Thyroid gland (tissue), 4 donors: ENCODE data around the gene CLDN5. TPM values are rescaled to one million over a fixed set of nuclear protein-coding genes. Genes with fewer than 3 reads are reported as not detected.
A peak's percentile ranks its signal among the peaks of the same experiment; 100 is the strongest.

Experiments used
- DNase-seq, 2 donors: peaks; one replicate each; pipeline ENCODE4 v3.0.0-alpha.2; 2019
- H3K27ac ChIP-seq, 3 donors: fragments of 200-600 bp; sonication (generic); 1 replicate in 2 of 3; 2 replicates in 1 of 3; pipeline ENCODE4 v1.5.1; 2016 to 2019; ENCODE audit warnings: mild to moderate bottlenecking in 1 of 3, moderate library complexity in 1 of 3
- H3K27me3 ChIP-seq: fragments of 200-600 bp; sonication (generic); one replicate; pipeline ENCODE4 v1.5.1; 2019
- H3K36me3 ChIP-seq, 2 donors: fragments of 200-600 bp; sonication (generic); one replicate each; pipeline ENCODE4 v1.5.1; 2016 to 2019
- H3K4me1 ChIP-seq, 2 donors: fragments of 200-600 bp; sonication (generic); one replicate each; pipeline ENCODE4 v1.5.1; 2017 to 2019
- H3K4me3 ChIP-seq, 3 donors: fragments of 200-600 bp; sonication (generic); replicated peaks in 1 of 3; 1 replicate in 2 of 3; 2 replicates in 1 of 3; pipeline ENCODE4 v1.5.1; 2016; ENCODE audit warnings: mild to moderate bottlenecking in 1 of 3
- H3K9me3 ChIP-seq: fragments of 200-600 bp; sonication (generic); one replicate; pipeline ENCODE4 v1.5.1; 2017
- POLR2A ChIP-seq, 2 donors: fragments of 450-650 bp; IDR thresholded peaks; one replicate each; pipeline ENCODE4 v1.6.1; 2017; ENCODE audit warnings: antibody characterized with exemption in 2 of 2, mild to moderate bottlenecking in 2 of 2, moderate library complexity in 1 of 2
- WGBS, 2 donors: methylation state at CpG; one replicate each; pipeline ENCODE4 v1.1.5; 2017; 5-methylcytosine and 5-hydroxymethylcytosine counted together
- intact Hi-C: fragments of 100-400 bp; cut with DNase I; formaldehyde crosslinking; loops from one replicate; pipeline ENCODE4 v1.15.1; 2023
- total RNA-seq, 4 donors: library from RNA; depleted of rRNA; stranded (reverse); fragments of >200 nt; gene quantifications; one replicate each; pipeline ENCODE4 v1.2.3, GENCODE V29; 2016
- TF ChIP-seq, protein P1 (sequence below), 6 experiments: fragments of 200-600 bp in 3 of 6; fragments of 450-650 bp in 3 of 6; sonication (generic) in 3 of 6; IDR thresholded peaks; one replicate each; pipeline ENCODE4 v1.5.1; 2016 to 2019; ENCODE audit warnings: antibody characterized with exemption in 6 of 6, mild to moderate bottlenecking in 2 of 6, inconsistent platforms in 1 of 6, moderate library complexity in 1 of 6

CLDN5 gene
- total RNA-seq, 4 donors from 2014 or later, result 71.8 to 303 (median 131) TPM

DNA sequence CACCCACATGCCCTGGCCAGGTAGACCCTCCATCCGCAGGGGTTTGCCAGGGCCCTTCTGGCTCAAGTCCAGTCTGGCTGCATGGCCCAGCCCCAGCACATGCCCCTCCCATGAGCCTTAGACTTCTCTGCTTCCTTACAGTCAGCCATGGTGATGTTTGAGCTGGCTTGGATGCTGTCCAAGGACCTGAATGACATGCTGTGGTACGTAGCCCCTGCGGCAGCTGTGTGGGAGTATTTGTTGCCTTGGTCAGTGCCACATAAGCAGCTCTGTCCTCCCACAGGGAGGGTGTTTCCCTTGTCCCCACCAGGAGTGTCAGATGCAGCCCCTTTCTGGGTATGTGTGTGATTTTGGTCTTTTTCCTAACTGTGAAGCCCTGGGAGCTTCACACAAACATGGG lies 27.0 kb downstream of the CLDN5 start:
- Histone ChIP-seq H3K27ac (no peak overlapping the region), H3K36me3 (no peaks in the 10 kb centered on the region), H3K4me3 (no peak overlapping the region), H3K9me3 (no peaks in the 10 kb centered on the region), H3K27me3 (no peaks in the 10 kb centered on the region), H3K4me1 (no peaks in the 10 kb centered on the region)
- intact Hi-C loops, result loop anchor here (5.0 kb wide), 1 partner anchor 135 kb away; no protein-coding TSS in a partner anchor
- TF ChIP-seq POLR2A (IDR thresholded peaks at IDR 0.05), result no peak
- TF ChIP-seq, protein P1, sequence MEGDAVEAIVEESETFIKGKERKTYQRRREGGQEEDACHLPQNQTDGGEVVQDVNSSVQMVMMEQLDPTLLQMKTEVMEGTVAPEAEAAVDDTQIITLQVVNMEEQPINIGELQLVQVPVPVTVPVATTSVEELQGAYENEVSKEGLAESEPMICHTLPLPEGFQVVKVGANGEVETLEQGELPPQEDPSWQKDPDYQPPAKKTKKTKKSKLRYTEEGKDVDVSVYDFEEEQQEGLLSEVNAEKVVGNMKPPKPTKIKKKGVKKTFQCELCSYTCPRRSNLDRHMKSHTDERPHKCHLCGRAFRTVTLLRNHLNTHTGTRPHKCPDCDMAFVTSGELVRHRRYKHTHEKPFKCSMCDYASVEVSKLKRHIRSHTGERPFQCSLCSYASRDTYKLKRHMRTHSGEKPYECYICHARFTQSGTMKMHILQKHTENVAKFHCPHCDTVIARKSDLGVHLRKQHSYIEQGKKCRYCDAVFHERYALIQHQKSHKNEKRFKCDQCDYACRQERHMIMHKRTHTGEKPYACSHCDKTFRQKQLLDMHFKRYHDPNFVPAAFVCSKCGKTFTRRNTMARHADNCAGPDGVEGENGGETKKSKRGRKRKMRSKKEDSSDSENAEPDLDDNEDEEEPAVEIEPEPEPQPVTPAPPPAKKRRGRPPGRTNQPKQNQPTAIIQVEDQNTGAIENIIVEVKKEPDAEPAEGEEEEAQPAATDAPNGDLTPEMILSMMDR (IDR thresholded peaks at IDR 0.05), result no peak
- DNase-seq, result peak in 1 of 2 donors; percentile 11
- 67 to 69% methylated on average over 3 of the region's 3 CpGs for WGBS, 2 donors

DNA sequence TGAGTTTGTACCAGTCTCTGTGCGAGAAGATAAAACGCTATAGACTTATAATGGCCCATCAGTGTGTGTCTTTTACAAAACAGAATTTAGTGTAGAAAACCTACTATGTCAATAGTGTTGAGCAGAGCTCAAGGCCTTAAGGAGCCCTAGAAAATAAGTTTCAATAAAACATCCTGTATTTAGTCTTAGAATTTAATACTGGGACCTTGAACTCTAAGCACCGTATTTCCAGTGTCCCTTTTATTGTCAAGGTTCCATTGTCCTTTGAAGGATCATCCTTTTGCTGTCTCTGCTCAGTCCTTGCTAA lies 27.9 kb downstream of the CLDN5 start:
- intact Hi-C loops, result loop anchor here (5.0 kb wide), 1 partner anchor 136 kb away; no protein-coding TSS in a partner anchor
- no peak overlapping the region for H3K4me3 ChIP-seq
- DNase-seq, result no peak
- H3K27me3 ChIP-seq, result no peaks in the 10 kb centered on the region
- no peak for TF ChIP-seq POLR2A (IDR thresholded peaks at IDR 0.05)
- TF ChIP-seq, protein P1 (IDR thresholded peaks at IDR 0.05), result no peak
- H3K36me3 ChIP-seq, result no peaks in the 10 kb centered on the region
- no peaks in the 10 kb centered on the region for H3K9me3 ChIP-seq
- no peak overlapping the region for H3K27ac ChIP-seq
- 95 to 97% methylated on average over 3 of the region's 3 CpGs for WGBS, 2 donors
- H3K4me1 ChIP-seq, result no peaks in the 10 kb centered on the region

DNA sequence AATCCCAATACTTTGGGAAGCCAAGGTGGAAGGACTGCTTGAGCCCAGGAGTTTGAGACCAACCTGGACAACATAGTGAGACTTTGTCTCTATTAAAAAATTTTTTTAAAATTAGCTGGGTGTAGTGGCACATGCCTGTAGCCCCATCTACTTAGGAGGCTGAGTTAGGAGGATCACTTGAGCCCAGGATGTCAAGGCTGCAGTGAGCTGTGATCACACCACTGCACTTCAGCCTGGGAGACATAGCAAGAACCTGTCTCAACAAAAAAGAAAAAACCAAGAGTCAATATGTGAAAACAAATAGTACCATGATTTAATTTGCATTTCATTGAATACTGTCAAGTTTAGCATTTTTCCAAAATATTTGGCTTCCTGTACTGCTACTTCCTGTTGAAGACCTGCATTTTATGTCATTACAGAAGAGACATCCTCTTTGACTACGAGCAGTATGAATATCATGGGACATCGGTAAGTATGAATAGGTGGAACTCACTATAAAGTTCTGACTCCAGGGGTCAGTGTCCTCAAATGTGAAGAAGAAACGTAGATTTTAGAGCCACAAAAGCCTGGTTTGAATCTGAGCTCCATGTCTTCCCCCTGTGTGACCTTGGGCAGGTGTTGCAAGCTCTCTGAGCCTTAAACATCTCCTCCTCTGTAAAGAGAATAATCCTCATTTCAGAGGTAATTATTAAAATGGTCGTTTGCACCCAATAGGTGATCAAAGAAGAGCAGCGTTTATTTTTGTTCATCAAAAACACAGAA lies 28.5 kb downstream of the CLDN5 start:
- 72 to 77% methylated on average over 5 of the region's 5 CpGs for WGBS, 2 donors
- intact Hi-C loops, result loop anchor here (5.0 kb wide), 1 partner anchor 137 kb away; no protein-coding TSS in a partner anchor

DNA sequence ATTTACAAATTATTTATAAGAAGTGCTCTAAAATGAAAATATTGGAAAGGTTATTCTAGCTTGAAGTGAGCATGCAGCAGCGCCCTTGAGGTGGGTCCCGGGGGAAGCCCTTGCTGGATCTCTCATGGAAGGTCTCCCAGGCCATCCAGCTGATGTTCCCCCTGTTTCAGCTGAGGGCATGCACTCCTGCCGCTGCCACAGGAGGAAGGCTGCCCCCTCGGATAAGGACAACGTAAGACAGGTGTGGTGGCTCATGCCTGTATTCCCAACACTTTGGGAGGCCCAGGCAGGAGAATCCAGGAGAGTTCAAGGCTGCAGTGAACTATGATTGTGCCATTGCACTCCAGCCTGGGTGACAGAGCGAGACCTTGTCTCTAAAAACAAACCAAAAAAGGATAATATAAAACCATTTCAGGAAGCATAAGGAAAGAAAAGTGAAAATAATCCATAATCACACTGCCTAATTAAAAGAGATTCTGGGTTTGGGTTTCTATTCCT lies 29.5 kb downstream of the CLDN5 start:
- 93 to 99% methylated on average over 6 of the region's 6 CpGs for WGBS, 2 donors
- Histone ChIP-seq H3K27me3 (no peaks in the 10 kb centered on the region), H3K4me3 (no peak overlapping the region), H3K36me3 (no peaks in the 10 kb centered on the region), H3K9me3 (no peaks in the 10 kb centered on the region), H3K4me1 (no peaks in the 10 kb centered on the region), H3K27ac (no peak overlapping the region)
- intact Hi-C loops, result loop anchor here (5.0 kb wide), 1 partner anchor 138 kb away; no protein-coding TSS in a partner anchor
- no peak for DNase-seq
- TF ChIP-seq POLR2A (IDR thresholded peaks at IDR 0.05), result no peak
- TF ChIP-seq, protein P1 (IDR thresholded peaks at IDR 0.05), result no peak

More for the DNA sequence above, 28.5 kb downstream of the CLDN5 start:
- Histone ChIP-seq H3K4me1 (no peaks in the 10 kb centered on the region), H3K27me3 (no peaks in the 10 kb centered on the region), H3K9me3 (no peaks in the 10 kb centered on the region), H3K27ac (no peak overlapping the region), H3K4me3 (no peak overlapping the region), H3K36me3 (no peaks in the 10 kb centered on the region)
- no peak for DNase-seq
- TF ChIP-seq POLR2A (IDR thresholded peaks at IDR 0.05), result no peak
- TF ChIP-seq, protein P1 (IDR thresholded peaks at IDR 0.05), result peak in 3 of 6 experiments; percentile 21 to 41 (median 27)

DNA sequence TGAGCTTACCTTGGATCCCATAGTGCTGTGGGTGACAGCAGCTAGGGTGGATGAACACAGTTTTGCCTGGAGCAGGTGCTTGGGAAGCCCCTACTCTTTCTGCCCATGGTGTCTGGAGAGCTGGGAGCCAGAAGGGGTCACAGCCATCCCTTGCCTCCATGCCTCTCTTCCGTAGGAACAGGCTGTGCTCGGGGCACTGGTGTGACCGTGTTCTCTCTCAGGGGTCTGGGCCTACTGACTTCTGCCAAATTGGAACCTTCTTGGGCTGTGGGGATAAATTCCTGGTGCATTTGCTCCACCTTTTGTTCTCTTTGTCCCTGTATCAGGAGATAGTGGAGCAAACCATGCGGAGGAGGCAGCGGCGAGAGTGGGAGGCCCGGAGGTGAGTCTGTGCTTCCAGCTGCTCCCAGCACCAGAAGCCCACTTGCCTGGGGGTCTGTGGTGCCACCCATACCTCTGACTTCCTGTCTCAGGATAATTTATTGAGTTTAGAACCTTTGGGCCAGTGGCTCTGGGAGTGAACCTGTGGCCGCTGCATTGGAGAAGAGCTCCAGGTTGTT lies 30.1 kb downstream of the CLDN5 start:
- 93 to 98% methylated on average over 7 to 8 of the region's 8 CpGs for WGBS, 2 donors
- no peak overlapping the region for H3K4me3 ChIP-seq
- TF ChIP-seq, protein P1 (IDR thresholded peaks at IDR 0.05), result no peak
- no peak for TF ChIP-seq POLR2A (IDR thresholded peaks at IDR 0.05)

More for the DNA sequence above, 30.1 kb downstream of the CLDN5 start:
- intact Hi-C loops, result no loop called here
- no peaks in the 10 kb centered on the region for H3K9me3 ChIP-seq
- DNase-seq, result no peak
- no peaks in the 10 kb centered on the region for H3K27me3 ChIP-seq
- H3K27ac ChIP-seq, result no peak overlapping the region
- H3K4me1 ChIP-seq, result no peaks in the 10 kb centered on the region
- no peaks in the 10 kb centered on the region for H3K36me3 ChIP-seq
